GM06990 (cell line): ENCODE results near the gene PELO.

Source experiments
- DNase-seq: peaks from one replicate; pipeline ENCODE4 v3.0.0-alpha.2; 2011; ENCODE audit not compliant: insufficient read length; ENCODE audit errors: extremely low read depth
- H3K27me3 ChIP-seq: replicated peaks from 2 replicates; pipeline ENCODE4 v1.6.0; 2011; ENCODE audit warnings: low read length; ENCODE audit not compliant: control insufficient read depth, insufficient read depth
- H3K36me3 ChIP-seq: 2 replicates; pipeline ENCODE4 v1.5.1; 2011; ENCODE audit warnings: low read length; ENCODE audit not compliant: control insufficient read depth, insufficient read depth
- H3K4me3 ChIP-seq: replicated peaks from 2 replicates; pipeline ENCODE4 v1.5.1; 2011; ENCODE audit warnings: low read depth, mild to moderate bottlenecking, control low read depth, low read length
- TF ChIP-seq, protein P1 (sequence below): IDR thresholded peaks from 2 replicates; pipeline ENCODE4 v1.5.1; 2011; ENCODE audit warnings: low read length, control low read depth, mild to moderate bottlenecking, inconsistent platforms; ENCODE audit not compliant: insufficient read depth, poor library complexity, severe bottlenecking

The PELO gene

GRCh38 chr5:52783226-52783959, 4.3 kb upstream of the PELO start:
- no peak for DNase-seq
- TF ChIP-seq, protein P1, sequence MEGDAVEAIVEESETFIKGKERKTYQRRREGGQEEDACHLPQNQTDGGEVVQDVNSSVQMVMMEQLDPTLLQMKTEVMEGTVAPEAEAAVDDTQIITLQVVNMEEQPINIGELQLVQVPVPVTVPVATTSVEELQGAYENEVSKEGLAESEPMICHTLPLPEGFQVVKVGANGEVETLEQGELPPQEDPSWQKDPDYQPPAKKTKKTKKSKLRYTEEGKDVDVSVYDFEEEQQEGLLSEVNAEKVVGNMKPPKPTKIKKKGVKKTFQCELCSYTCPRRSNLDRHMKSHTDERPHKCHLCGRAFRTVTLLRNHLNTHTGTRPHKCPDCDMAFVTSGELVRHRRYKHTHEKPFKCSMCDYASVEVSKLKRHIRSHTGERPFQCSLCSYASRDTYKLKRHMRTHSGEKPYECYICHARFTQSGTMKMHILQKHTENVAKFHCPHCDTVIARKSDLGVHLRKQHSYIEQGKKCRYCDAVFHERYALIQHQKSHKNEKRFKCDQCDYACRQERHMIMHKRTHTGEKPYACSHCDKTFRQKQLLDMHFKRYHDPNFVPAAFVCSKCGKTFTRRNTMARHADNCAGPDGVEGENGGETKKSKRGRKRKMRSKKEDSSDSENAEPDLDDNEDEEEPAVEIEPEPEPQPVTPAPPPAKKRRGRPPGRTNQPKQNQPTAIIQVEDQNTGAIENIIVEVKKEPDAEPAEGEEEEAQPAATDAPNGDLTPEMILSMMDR: no peak
- Histone ChIP-seq H3K4me3 (no peak overlapping the region), H3K27me3 (no peaks in the 10 kb centered on the region), H3K36me3 (no peaks in the 10 kb centered on the region)

DNA sequence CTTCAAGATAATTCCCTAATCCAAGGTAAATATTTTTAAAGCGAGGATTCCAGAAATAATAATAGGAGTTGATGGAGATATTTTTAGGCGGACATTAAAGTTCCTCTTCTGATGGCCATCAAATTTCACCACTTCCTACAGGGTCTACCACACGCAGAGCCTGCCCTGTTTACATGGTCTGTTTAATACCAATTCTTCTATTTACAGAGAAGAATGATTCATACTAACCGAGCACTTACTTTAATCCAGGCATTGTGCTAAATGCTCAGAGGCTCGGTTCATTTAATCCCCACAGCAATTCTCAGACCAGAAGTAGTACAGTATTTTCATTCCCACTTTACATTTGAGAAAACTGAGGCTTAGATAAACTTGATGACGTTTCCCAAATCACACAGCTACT, 3.0 kb upstream of the PELO start:
- TF ChIP-seq, protein P1: no peak
- H3K36me3 ChIP-seq: no peaks in the 10 kb centered on the region
- DNase-seq: no peak
- H3K27me3 ChIP-seq: no peaks in the 10 kb centered on the region
- no peak overlapping the region for H3K4me3 ChIP-seq

- no peaks in the 10 kb centered on the region for H3K27me3 ChIP-seq
- TF ChIP-seq, protein P1: no peak
- H3K4me3 ChIP-seq: no peak overlapping the region
- no peak for DNase-seq
- H3K36me3 ChIP-seq: no peaks in the 10 kb centered on the region
These were observed 1.3 kb upstream of the PELO start for GRCh38 chr5:52786391-52786790.

GRCh38 chr5:52786949-52787599, 642 bp upstream of the PELO start:
- no peaks in the 10 kb centered on the region for H3K36me3 ChIP-seq
- no peak for DNase-seq
- H3K4me3 ChIP-seq: peak overlapping the region; percentile 69
- no peaks in the 10 kb centered on the region for H3K27me3 ChIP-seq
- TF ChIP-seq, protein P1: peak; percentile 58

- no peak for DNase-seq
- Histone ChIP-seq H3K36me3 (no peaks in the 10 kb centered on the region), H3K27me3 (no peaks in the 10 kb centered on the region), H3K4me3 (peak overlapping the region; percentile 69)
- TF ChIP-seq, protein P1: no peak
These were observed 747 bp downstream of the PELO start for GRCh38 chr5:52788505-52788821.

GRCh38 chr5:52789378-52789777, 1.7 kb downstream of the PELO start:
- Histone ChIP-seq H3K36me3 (no peaks in the 10 kb centered on the region), H3K4me3 (no peak overlapping the region), H3K27me3 (no peaks in the 10 kb centered on the region)
- no peak for DNase-seq
- TF ChIP-seq, protein P1: no peak
